ENCODE measurements around the gene HMOX2.

HMOX2 gene

DNA sequence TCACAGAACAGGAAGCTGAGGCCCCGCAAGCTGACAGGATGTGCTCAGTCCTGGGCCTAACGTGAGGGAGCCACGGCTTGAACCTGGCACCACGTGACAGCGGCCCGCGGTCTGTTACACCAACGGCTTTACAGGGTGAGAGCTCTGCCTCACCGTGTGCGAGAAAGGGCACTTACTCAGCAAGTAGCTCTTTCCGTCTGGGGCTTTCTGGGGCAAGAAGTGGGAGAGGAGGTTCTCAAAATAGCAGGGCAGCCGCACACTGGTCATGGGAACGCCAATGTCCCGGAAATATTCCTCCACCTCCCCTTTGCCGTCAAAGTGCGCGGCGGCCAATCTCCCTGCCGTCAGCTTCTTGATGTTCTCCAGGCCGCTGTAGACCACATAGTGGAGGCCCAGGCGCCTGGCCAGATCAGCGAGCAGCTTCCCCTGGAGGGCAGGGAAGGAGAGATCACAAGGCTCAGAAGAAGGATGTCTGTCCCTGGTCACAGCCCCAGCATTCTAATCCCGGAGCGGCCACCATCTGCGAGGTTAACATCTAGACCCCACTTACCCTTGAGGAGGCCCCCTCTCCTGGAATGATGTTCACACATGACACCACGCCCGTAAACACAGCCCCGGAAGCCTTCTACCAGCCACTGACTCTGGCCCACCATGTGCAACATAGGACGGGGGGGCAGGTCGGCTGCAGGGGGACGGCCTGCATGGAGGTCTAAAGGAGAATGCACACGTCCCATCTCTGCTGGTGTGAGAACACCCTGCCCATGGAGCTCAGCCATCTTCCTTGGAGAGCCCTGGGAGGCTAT, 10.0 kb upstream of the HMOX2 start:
- POLR2A ChIA-PET: no interaction called here
- H3K36me3 ChIP-seq (ENCODE audit: control insufficient read depth in 4 of 4, insufficient read depth in 4 of 4, low read length in 3 of 4): peaks cover 13 to 61% (median 52%) of the 10 kb centered on the region in 4 experiments
- H3K9me3 ChIP-seq (ENCODE audit: control extremely low read depth in 1 of 5, control insufficient read depth in 4 of 5, insufficient read depth in 2 of 5, low read depth in 1 of 5, low read length in 4 of 5): no peaks in the 10 kb centered on the region
- no peaks in the 10 kb centered on the region for H3K27me3 ChIP-seq (replicated peaks in 2 of 5; ENCODE audit: control insufficient read depth in 4 of 5, insufficient read depth in 5 of 5, low read length in 4 of 5)
- DNase-seq: no peak
- CTCF ChIA-PET: interaction anchor here (1.2 to 2.1 kb wide), 2 partner anchors 10 to 14 kb away, joined by 3 to 4 read pairs; partner anchors contain the start of gene HMOX2
- H3K27ac ChIP-seq (ENCODE audit: insufficient read depth in 1 of 2, low read depth in 1 of 2, low read length in 2 of 2, poor library complexity in 1 of 2, severe bottlenecking in 2 of 2): no peak overlapping the region
- no peak overlapping the region for H3K4me3 ChIP-seq (ENCODE audit: control insufficient read depth in 1 of 7, extremely low read depth in 1 of 7, insufficient read depth in 4 of 7, low read depth in 2 of 7, low read length in 6 of 7)
- WGBS (ENCODE audit: insufficient coverage): 96% methylated on average over 28 of the region's 32 CpGs
- no peaks in the 10 kb centered on the region for H3K4me1 ChIP-seq (ENCODE audit: control extremely low read depth in 1 of 4, control insufficient read depth in 4 of 4, insufficient read depth in 4 of 4, low read length in 3 of 4)

DNA sequence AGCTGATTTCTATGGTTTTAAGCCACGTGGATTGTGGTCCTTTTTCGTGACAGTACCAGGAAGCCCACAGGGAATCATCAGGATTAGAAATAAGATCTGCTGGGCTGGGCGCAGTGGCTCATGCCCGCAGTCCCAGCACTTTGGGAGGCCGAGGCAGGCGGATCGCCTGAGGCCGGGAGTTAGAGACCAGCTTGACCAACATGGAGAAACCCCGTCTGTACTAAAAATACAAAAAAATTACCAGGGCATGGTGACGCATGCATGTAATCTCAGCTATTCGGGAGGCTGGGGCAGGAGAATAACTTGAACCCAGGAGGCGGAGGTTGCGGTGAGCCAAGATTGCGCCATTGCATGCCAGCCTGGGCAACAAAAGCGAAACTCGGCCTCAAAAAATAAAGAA, 8.3 kb upstream of the HMOX2 start:
- 97% methylated on average over 16 of the region's 16 CpGs for WGBS (ENCODE audit: insufficient coverage)
- H3K27me3 ChIP-seq (replicated peaks in 2 of 5; ENCODE audit: control insufficient read depth in 4 of 5, insufficient read depth in 5 of 5, low read length in 4 of 5): no peaks in the 10 kb centered on the region
- peaks cover 0 to under 1% (median 0%) of the 10 kb centered on the region in 4 experiments for H3K4me1 ChIP-seq (ENCODE audit: control extremely low read depth in 1 of 4, control insufficient read depth in 4 of 4, insufficient read depth in 4 of 4, low read length in 3 of 4)
- H3K4me3 ChIP-seq (ENCODE audit: control insufficient read depth in 1 of 7, extremely low read depth in 1 of 7, insufficient read depth in 4 of 7, low read depth in 2 of 7, low read length in 6 of 7): no peak overlapping the region
- peaks cover 13 to 52% (median 43%) of the 10 kb centered on the region in 4 experiments for H3K36me3 ChIP-seq (ENCODE audit: control insufficient read depth in 4 of 4, insufficient read depth in 4 of 4, low read length in 3 of 4)
- CTCF ChIA-PET: interaction anchor here (1.0 kb wide), 1 partner anchor 9 kb away, joined by 3 read pairs; no protein-coding TSS in a partner anchor
- DNase-seq: no peak
- POLR2A ChIA-PET: no interaction called here
- H3K27ac ChIP-seq (ENCODE audit: insufficient read depth in 1 of 2, low read depth in 1 of 2, low read length in 2 of 2, poor library complexity in 1 of 2, severe bottlenecking in 2 of 2): no peak overlapping the region
- H3K9me3 ChIP-seq (ENCODE audit: control extremely low read depth in 1 of 5, control insufficient read depth in 4 of 5, insufficient read depth in 2 of 5, low read depth in 1 of 5, low read length in 4 of 5): no peaks in the 10 kb centered on the region

DNA sequence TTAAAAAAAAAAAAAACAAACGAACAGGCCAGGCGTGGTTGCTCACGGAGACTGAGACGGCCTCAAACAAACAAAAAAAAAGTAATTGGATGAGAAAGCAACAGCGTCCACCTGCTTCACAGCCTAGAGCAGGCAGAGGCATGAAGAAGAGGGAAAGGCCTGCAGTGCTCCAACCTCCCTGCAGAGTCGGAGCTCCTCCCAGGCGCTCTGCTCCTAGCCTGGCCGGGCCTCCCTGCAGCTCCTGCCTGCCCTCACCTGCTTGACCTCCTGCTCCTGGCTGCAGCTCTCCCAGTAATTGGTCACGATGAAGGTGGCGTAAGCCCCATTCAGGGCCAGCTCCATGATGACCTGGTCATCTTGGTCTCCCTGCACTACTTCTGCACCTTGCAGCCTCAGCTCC, 7.2 kb upstream of the HMOX2 start:
- Histone ChIP-seq H3K4me3 (ENCODE audit: control insufficient read depth in 1 of 7, extremely low read depth in 1 of 7, insufficient read depth in 4 of 7, low read depth in 2 of 7, low read length in 6 of 7) (no peak overlapping the region), H3K9me3 (ENCODE audit: control extremely low read depth in 1 of 5, control insufficient read depth in 4 of 5, insufficient read depth in 2 of 5, low read depth in 1 of 5, low read length in 4 of 5) (no peaks in the 10 kb centered on the region), H3K27ac (ENCODE audit: insufficient read depth in 1 of 2, low read depth in 1 of 2, low read length in 2 of 2, poor library complexity in 1 of 2, severe bottlenecking in 2 of 2) (no peak overlapping the region), H3K4me1 (ENCODE audit: control extremely low read depth in 1 of 4, control insufficient read depth in 4 of 4, insufficient read depth in 4 of 4, low read length in 3 of 4) (peaks cover 0 to 8% (median 7%) of the 10 kb centered on the region in 4 experiments), H3K27me3 (replicated peaks in 2 of 5; ENCODE audit: control insufficient read depth in 4 of 5, insufficient read depth in 5 of 5, low read length in 4 of 5) (no peaks in the 10 kb centered on the region), H3K36me3 (ENCODE audit: control insufficient read depth in 4 of 4, insufficient read depth in 4 of 4, low read length in 3 of 4) (peaks cover 13 to 42% (median 33%) of the 10 kb centered on the region in 4 experiments)
- no peak for DNase-seq
- POLR2A ChIA-PET: no interaction called here
- 100% methylated on average over 5 of the region's 10 CpGs for WGBS (ENCODE audit: insufficient coverage)
- CTCF ChIA-PET: interaction anchor here (1.0 to 1.1 kb wide), 2 partner anchors 9 to 36 kb away, joined by 3 read pairs; no protein-coding TSS in a partner anchor

DNA sequence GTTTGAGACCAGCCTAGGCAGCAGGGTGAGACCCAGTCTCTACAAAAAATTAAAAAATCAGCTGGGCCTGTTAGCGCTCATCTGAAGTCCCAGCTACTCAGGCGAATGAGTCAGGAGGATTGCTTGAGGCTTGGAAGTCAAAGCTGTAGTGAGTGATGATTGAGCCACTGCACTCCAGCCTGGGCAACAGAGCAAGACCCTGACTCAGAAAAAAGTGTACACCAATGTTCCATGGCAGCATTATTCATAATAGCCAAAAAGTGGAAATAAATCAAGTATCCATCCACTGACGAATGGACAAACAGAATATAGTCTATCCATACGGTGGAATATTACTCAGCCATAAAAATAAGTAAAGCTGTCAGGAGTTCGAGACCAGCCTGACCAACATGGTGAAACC, 4.3 kb upstream of the HMOX2 start:
- no peak overlapping the region for H3K4me3 ChIP-seq (ENCODE audit: control insufficient read depth in 1 of 7, extremely low read depth in 1 of 7, insufficient read depth in 4 of 7, low read depth in 2 of 7, low read length in 6 of 7)
- ChIA-PET POLR2A (no interaction called here), CTCF (interaction anchor here (0.6 to 1.7 kb wide), 4 partner anchors 8 to 959 kb away, joined by 3 to 4 read pairs (median 4); no protein-coding TSS in a partner anchor)
- no peak for DNase-seq
- WGBS (ENCODE audit: insufficient coverage): 100% methylated on average over 2 of the region's 5 CpGs
- H3K4me1 ChIP-seq (ENCODE audit: control extremely low read depth in 1 of 4, control insufficient read depth in 4 of 4, insufficient read depth in 4 of 4, low read length in 3 of 4): peaks cover 2 to 30% (median 28%) of the 10 kb centered on the region in 4 experiments
- no peaks in the 10 kb centered on the region for H3K9me3 ChIP-seq (ENCODE audit: control extremely low read depth in 1 of 5, control insufficient read depth in 4 of 5, insufficient read depth in 2 of 5, low read depth in 1 of 5, low read length in 4 of 5)
- H3K27me3 ChIP-seq (replicated peaks in 2 of 5; ENCODE audit: control insufficient read depth in 4 of 5, insufficient read depth in 5 of 5, low read length in 4 of 5): no peaks in the 10 kb centered on the region
- H3K27ac ChIP-seq (ENCODE audit: insufficient read depth in 1 of 2, low read depth in 1 of 2, low read length in 2 of 2, poor library complexity in 1 of 2, severe bottlenecking in 2 of 2): no peak overlapping the region
- H3K36me3 ChIP-seq (ENCODE audit: control insufficient read depth in 4 of 4, insufficient read depth in 4 of 4, low read length in 3 of 4): peaks cover 5 to 17% (median 12%) of the 10 kb centered on the region in 4 experiments

DNA sequence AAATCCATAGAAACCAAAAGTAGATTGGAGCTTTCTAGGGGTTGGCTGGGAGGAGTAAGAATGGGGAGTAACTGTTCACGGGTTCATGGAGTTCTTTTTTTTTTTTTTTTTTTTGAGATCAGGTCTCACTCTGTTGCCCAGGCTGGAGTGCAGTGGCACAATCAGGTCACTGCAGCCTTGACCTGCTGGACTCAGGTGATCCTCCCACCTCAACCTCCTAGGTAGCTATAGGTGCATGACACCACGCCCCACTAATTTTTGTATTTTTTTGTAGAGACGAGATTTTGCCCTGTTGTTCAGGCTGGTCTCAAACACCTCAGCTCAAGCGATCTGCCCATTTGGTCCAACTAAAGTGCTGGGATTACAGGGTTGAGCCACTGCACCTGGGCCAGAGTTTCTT, 3.3 kb upstream of the HMOX2 start:
- H3K9me3 ChIP-seq (ENCODE audit: control extremely low read depth in 1 of 5, control insufficient read depth in 4 of 5, insufficient read depth in 2 of 5, low read depth in 1 of 5, low read length in 4 of 5): no peaks in the 10 kb centered on the region
- ChIA-PET POLR2A (no interaction called here), CTCF (interaction anchor here (1.4 to 1.7 kb wide), 2 partner anchors 9 to 14 kb away, joined by 3 to 4 read pairs; no protein-coding TSS in a partner anchor)
- DNase-seq: no peak
- H3K4me1 ChIP-seq (ENCODE audit: control extremely low read depth in 1 of 4, control insufficient read depth in 4 of 4, insufficient read depth in 4 of 4, low read length in 3 of 4): peaks cover 2 to 40% (median 35%) of the 10 kb centered on the region in 4 experiments
- peaks cover 3 to 15% (median 8%) of the 10 kb centered on the region in 4 experiments for H3K36me3 ChIP-seq (ENCODE audit: control insufficient read depth in 4 of 4, insufficient read depth in 4 of 4, low read length in 3 of 4)
- WGBS (ENCODE audit: insufficient coverage): 81% methylated on average over 3 of the region's 4 CpGs
- no peaks in the 10 kb centered on the region for H3K27me3 ChIP-seq (replicated peaks in 2 of 5; ENCODE audit: control insufficient read depth in 4 of 5, insufficient read depth in 5 of 5, low read length in 4 of 5)
- H3K27ac ChIP-seq (ENCODE audit: insufficient read depth in 1 of 2, low read depth in 1 of 2, low read length in 2 of 2, poor library complexity in 1 of 2, severe bottlenecking in 2 of 2): no peak overlapping the region
- no peak overlapping the region for H3K4me3 ChIP-seq (ENCODE audit: control insufficient read depth in 1 of 7, extremely low read depth in 1 of 7, insufficient read depth in 4 of 7, low read depth in 2 of 7, low read length in 6 of 7)

DNA sequence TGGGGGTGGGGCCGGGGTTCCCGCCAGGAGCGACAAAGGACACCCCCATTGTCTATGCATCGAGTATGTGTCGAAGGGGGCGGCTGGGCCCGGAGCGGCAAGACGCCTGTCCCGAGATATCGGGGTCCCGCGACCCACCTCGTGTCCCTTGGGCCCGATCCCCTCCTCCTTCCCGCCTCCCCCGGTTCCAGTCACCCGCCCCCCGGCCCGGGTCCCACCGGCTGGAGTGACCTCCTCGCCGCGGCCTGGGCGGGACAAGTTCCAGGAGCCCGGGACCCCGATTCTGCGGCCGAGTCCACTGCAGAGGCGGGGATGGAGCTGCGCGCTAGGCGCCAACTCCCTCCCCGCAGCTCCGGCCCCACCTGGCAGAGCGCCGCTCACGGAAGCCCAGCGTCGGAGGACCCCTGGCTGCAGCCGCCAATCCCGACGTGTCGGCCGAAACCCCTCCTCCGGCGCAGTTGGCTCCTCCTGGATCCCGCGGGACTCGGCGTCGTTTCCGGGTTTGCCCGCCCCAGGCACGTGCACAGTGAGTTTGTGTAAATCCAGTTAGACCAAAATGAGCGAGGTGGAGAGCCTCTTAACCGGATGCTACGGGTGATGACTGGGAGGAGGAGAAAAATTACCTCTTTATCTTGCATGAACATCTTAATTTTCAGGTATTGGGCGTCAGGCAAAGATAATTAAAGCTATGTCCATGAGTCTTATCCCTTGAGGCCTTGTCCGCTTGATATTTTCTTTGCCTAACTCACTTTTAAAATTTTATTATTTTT, 1.8 kb upstream of the HMOX2 start, which contains the start of gene NMRAL1:
NMRAL1 (minus strand) TSS at position 434 of the 770 bp plus-strand sequence. CDS start 493 bp downstream, outside the sequence.
- Histone ChIP-seq H3K27me3 (replicated peaks in 2 of 5; ENCODE audit: control insufficient read depth in 4 of 5, insufficient read depth in 5 of 5, low read length in 4 of 5) (no peaks in the 10 kb centered on the region), H3K4me3 (ENCODE audit: control insufficient read depth in 1 of 7, extremely low read depth in 1 of 7, insufficient read depth in 4 of 7, low read depth in 2 of 7, low read length in 6 of 7) (peak within 1 kb of the TSS; percentile 56 to 84 (median 74)), H3K27ac (ENCODE audit: insufficient read depth in 1 of 2, low read depth in 1 of 2, low read length in 2 of 2, poor library complexity in 1 of 2, severe bottlenecking in 2 of 2) (peak within 1 kb of the TSS; percentile 54 to 76), H3K36me3 (ENCODE audit: control insufficient read depth in 4 of 4, insufficient read depth in 4 of 4, low read length in 3 of 4) (peaks cover 0 to 5% (median 3%) of the 10 kb centered on the region in 4 experiments), H3K9me3 (ENCODE audit: control extremely low read depth in 1 of 5, control insufficient read depth in 4 of 5, insufficient read depth in 2 of 5, low read depth in 1 of 5, low read length in 4 of 5) (no peaks in the 10 kb centered on the region), H3K4me1 (ENCODE audit: control extremely low read depth in 1 of 4, control insufficient read depth in 4 of 4, insufficient read depth in 4 of 4, low read length in 3 of 4) (peaks cover 2 to 44% (median 35%) of the 10 kb centered on the region in 4 experiments)
- ChIA-PET CTCF (interaction anchor here (2.1 kb wide), 1 partner anchor 33 kb away, joined by 5 read pairs; no protein-coding TSS in a partner anchor), POLR2A (no interaction called here)
- DNase-seq: peak; percentile 94 to 97 (median 97)
- WGBS (ENCODE audit: insufficient coverage): 0% methylated on average over 46 of the region's 60 CpGs

Measured in common myeloid progenitor, CD34-positive (primary cell).